ENCODE data around the gene PNKD. TPM values are rescaled to one million over a fixed set of nuclear protein-coding genes. Genes with fewer than 3 reads are reported as not detected.

Gene PNKD
- total and polyA plus RNA-seq, 10 of the 15 experiments (the other 5 are each of a cell fraction or from before 2014, with no cell fraction given) = 27.2 to 106 (median 61.3) TPM

DNA sequence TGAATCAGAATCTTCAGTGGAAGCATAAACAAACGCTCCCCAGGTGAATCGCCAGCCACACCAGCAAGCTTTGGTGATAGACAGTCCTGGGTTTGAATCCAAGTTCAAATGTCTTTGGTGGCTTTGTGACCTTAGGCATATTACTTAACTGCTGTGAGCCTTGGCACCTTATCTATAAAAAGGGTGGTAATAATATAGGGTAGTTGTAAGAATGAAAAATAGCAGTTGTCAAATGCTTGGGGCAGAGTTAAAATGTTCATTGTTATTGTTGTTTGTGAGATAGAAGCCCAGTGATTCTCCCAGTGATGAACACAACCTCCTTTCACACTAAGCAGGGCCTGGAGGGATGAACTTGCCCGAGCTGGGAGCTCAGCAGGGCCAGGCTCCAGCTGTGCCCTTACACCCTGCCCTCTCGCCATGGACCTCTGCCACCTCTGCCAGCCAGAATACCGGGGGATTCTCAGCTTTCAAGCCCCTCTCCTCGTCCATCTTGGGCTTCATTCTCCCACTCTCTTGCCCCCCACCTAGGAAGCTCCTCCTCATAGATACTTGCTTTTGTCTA lies 28.1 kb downstream of the PNKD start:
- Histone ChIP-seq H3K27ac (ENCODE audit: control insufficient read depth, insufficient read depth) (no peak overlapping the region), H3K79me2 (ENCODE audit: control insufficient read depth, insufficient read depth, low read length) (no peaks in the 10 kb centered on the region), H3K36me3 (ENCODE audit: control insufficient read depth in 2 of 2, insufficient read depth in 2 of 2, low read length in 1 of 2) (no peaks in the 10 kb centered on the region), H3K27me3 (replicated peaks in 1 of 2; ENCODE audit: control insufficient read depth in 2 of 2, insufficient read depth in 2 of 2, low read length in 1 of 2) (no peaks in the 10 kb centered on the region), H3K4me1 (ENCODE audit: control insufficient read depth, insufficient read depth, low read length) (no peaks in the 10 kb centered on the region), H2AFZ (ENCODE audit: control insufficient read depth, low read depth, low read length) (no peak overlapping the region), H3K9ac (ENCODE audit: control insufficient read depth, insufficient read depth, low read length) (no peak overlapping the region), H3K4me2 (ENCODE audit: control insufficient read depth, insufficient read depth) (no peak overlapping the region), H4K20me1 (ENCODE audit: control insufficient read depth, insufficient read depth) (no peaks in the 10 kb centered on the region), H3K9me3 (replicated peaks; ENCODE audit: control insufficient read depth, insufficient read depth, low read length) (no peaks in the 10 kb centered on the region), H3K4me3 (no peak overlapping the region)
- no TSS peak for BruUV-seq (replicated peaks)
- RAD21 ChIA-PET (ENCODE audit: unreplicated experiment) = interaction anchor here (1.1 to 2.0 kb wide), 7 partner anchors 11 to 98 kb away, joined by 3 to 9 read pairs (median 4); partner anchors contain the start of gene CATIP
- DNase-seq (ENCODE audit: low read depth, low spot score) (no peak), ATAC-seq (no peak), FAIRE-seq (no peak)
- SMC1A ChIA-PET (ENCODE audit: uncharacterized antibody, unreplicated experiment) = interaction anchor here (0.6 to 5.5 kb wide), 11 partner anchors 8 to 110 kb away, joined by 3 to 45 read pairs (median 4); partner anchors contain the start of genes AAMP, CATIP and PNKD
- intact Hi-C loops (cut with micrococcal nuclease; ENCODE audit: unreplicated experiment) (loop anchor here (10.0 kb wide), 1 partner anchor 356 kb away; the partner anchor contains the start of genes BCS1L and ZNF142), in situ Hi-C loops (cut with MboI) (loop anchor here (25.0 kb wide), 1 partner anchor 89 kb away; the partner anchor contains the start of genes CTDSP1 and SLC11A1)
- CTCF ChIA-PET = interaction anchor here (1.4 to 2.7 kb wide), 6 partner anchors 8 to 168 kb away, joined by 6 to 25 read pairs (median 8); partner anchors contain the start of gene CATIP
- WGBS (ENCODE audit: insufficient coverage, insufficient replicate concordance, low lambda C conversion rate, missing lambda C conversion rate) = 60% methylated on average over 6 of the region's 6 CpGs
- POLR2A ChIA-PET = interaction anchor here (0.9 to 1.6 kb wide), 3 partner anchors 11 to 64 kb away, joined by 3 to 4 read pairs (median 3); no protein-coding TSS in a partner anchor
- TF ChIP-seq TBL1XR1 (IDR thresholded peaks at IDR 0.05; ENCODE audit: low read depth, low read length) (no peak), NR2F1 (conservative IDR thresholded peaks at IDR 0.05) (no peak), MEF2A (IDR thresholded peaks at IDR 0.05; ENCODE audit: insufficient read depth, low read depth, low read length) (no peak), ESRRA (IDR thresholded peaks at IDR 0.05; ENCODE audit: low read length) (no peak), POLR2AphosphoS2 (IDR thresholded peaks at IDR 0.05; ENCODE audit: low read depth, low read length) (no peak), SRF (IDR thresholded peaks at IDR 0.05; ENCODE audit: low read depth in 2 of 2, low read length in 2 of 2) (no peak), PAX5 (IDR thresholded peaks at IDR 0.05; ENCODE audit: borderline replicate concordance, low read depth, low read length) (no peak), ZBTB11 (CRISPR knock-in tag; IDR thresholded peaks at IDR 0.05) (no peak), TCF7 (IDR thresholded peaks at IDR 0.05; ENCODE audit: borderline replicate concordance) (no peak)
